Skin of body (tissue), 2 donors: Measurements from ENCODE around the gene SPATA31E1. TPM values are rescaled to one million over a fixed set of nuclear protein-coding genes. Genes with fewer than 3 reads are reported as not detected.
"Not testable (repeated sequence)": the region's sequence is repeated elsewhere in the genome, so short reads cannot be mapped to it uniquely, and the experiment has no call there.

ENCODE experiments used
- DNase-seq: peaks from one replicate; lab custom pipeline; 2025; lab: John Stamatoyannopoulos, UW
- total RNA-seq: library from RNA; depleted of rRNA; stranded (reverse); fragments of >200 nt; gene quantifications from one replicate; pipeline ENCODE4 v1.2.3, GENCODE V29; 2014

SPATA31E1 gene
- total RNA-seq, 1 donor from 2014 or later = not detected

GRCh38 chr9:87884578-87885459 is 2.1 kb downstream of the SPATA31E1 start:
- no peak for DNase-seq

GRCh38 chr9:87885484-87886189 is 3.0 kb downstream of the SPATA31E1 start:
- no peak for DNase-seq

- no peak for DNase-seq
These were observed 3.7 kb downstream of the SPATA31E1 start for GRCh38 chr9:87886210-87886932.

GRCh38 chr9:87886933-87887505 is 4.3 kb downstream of the SPATA31E1 start:
- no peak for DNase-seq

GRCh38 chr9:87887661-87888480 is 5.2 kb downstream of the SPATA31E1 start:
- no peak for DNase-seq

- DNase-seq = no peak
These were observed 5.8 kb downstream of the SPATA31E1 start for GRCh38 chr9:87888501-87888900.

- no peak for DNase-seq
These were observed 6.6 kb downstream of the SPATA31E1 start for GRCh38 chr9:87889065-87889881.

- DNase-seq = no peak
These were observed 7.2 kb downstream of the SPATA31E1 start for GRCh38 chr9:87889882-87890252.

GRCh38 chr9:87890837-87891236 is 8.2 kb downstream of the SPATA31E1 start:
- no peak for DNase-seq

GRCh38 chr9:87891754-87892153 is 9.1 kb downstream of the SPATA31E1 start:
- DNase-seq = no peak

- DNase-seq = no peak
These were observed 10.3 kb downstream of the SPATA31E1 start for GRCh38 chr9:87892956-87893355.

- no peak for DNase-seq
These were observed 12.4 kb downstream of the SPATA31E1 start for GRCh38 chr9:87894998-87895625.

GRCh38 chr9:87896891-87897290 is 14.2 kb downstream of the SPATA31E1 start:
- no peak for DNase-seq

- DNase-seq = no peak
These were observed 15.5 kb downstream of the SPATA31E1 start for GRCh38 chr9:87898151-87898550.

GRCh38 chr9:87902371-87902770 is 19.7 kb downstream of the SPATA31E1 start:
- not testable (repeated sequence) for DNase-seq

- no peak for DNase-seq
These were observed 26.8 kb downstream of the SPATA31E1 start for GRCh38 chr9:87909310-87910041.

- peak; percentile 8 for DNase-seq
These were observed 28.1 kb downstream of the SPATA31E1 start for GRCh38 chr9:87910821-87911220.

- not testable (repeated sequence) for DNase-seq
These were observed 35.0 kb downstream of the SPATA31E1 start, which contains the start of gene SPATA31C1 for GRCh38 chr9:87917662-87918061. Gene SPATA31C1, plus strand, starts transcription at chr9:87917962.

- DNase-seq = not testable (repeated sequence)
These were observed 36.3 kb downstream of the SPATA31E1 start for GRCh38 chr9:87919013-87919412.
